OCI-LY3 (cell line): ENCODE results near the gene LMO7.
A peak's percentile ranks its signal among the peaks of the same experiment; 100 is the strongest.

Experiments
- H2AFZ ChIP-seq: fragments of 200-600, 300-600 bp; shearing (Covaris generic); 2 replicates; pipeline ENCODE4 v1.6.0; 2014; ENCODE audit warnings: antibody characterized with exemption, low read depth, low read length
- H3K27ac ChIP-seq: fragments of 200-600, 300-600 bp; sonication (generic); 2 replicates; pipeline ENCODE4 v1.5.1; 2014; ENCODE audit warnings: mild to moderate bottlenecking, low read length, moderate library complexity, mixed read lengths
- H3K27me3 ChIP-seq: fragments of 200-600, 300-600 bp; sonication (generic); 2 replicates; pipeline ENCODE4 v1.6.1; 2014; ENCODE audit warnings: low read depth, low read length, mixed read lengths
- H3K36me3 ChIP-seq: fragments of 200-600, 300-600 bp; sonication (generic); replicated peaks from 2 replicates; pipeline ENCODE3; 2014; ENCODE audit warnings: low read depth, low read length, mixed read lengths
- H3K4me1 ChIP-seq: fragments of 300-600, 200-600 bp; sonication (generic); 2 replicates; pipeline ENCODE4 v1.6.1; 2014; ENCODE audit warnings: low read length, mixed read lengths
- H3K4me2 ChIP-seq: fragments of 200-600, 300-600 bp; sonication (generic); 2 replicates; pipeline ENCODE4 v1.6.1; 2014; ENCODE audit warnings: low read length, mixed read lengths
- H3K4me3 ChIP-seq: fragments of 300-600, 200-600 bp; sonication (generic); 2 replicates; pipeline ENCODE4 v1.5.1; 2014; ENCODE audit warnings: antibody characterized with exemption, mild to moderate bottlenecking, low read length, moderate library complexity
- H3K79me2 ChIP-seq: fragments of 300-600, 200-600 bp; shearing (Covaris generic); 2 replicates; pipeline ENCODE4 v1.6.1; 2014; ENCODE audit warnings: mild to moderate bottlenecking, low read length, mixed read lengths
- H3K9ac ChIP-seq: fragments of 300-600, 200-600 bp; shearing (Covaris generic); 2 replicates; pipeline ENCODE4 v1.6.0; 2014; ENCODE audit warnings: mild to moderate bottlenecking, low read length, moderate library complexity
- H3K9me3 ChIP-seq: fragments of 200-600, 300-600 bp; shearing (Covaris generic); 2 replicates; pipeline ENCODE4 v1.6.1; 2014; ENCODE audit warnings: low read length, mixed read lengths; ENCODE audit not compliant: insufficient read depth
- H4K20me1 ChIP-seq: fragments of 200-600, 300-600 bp; sonication (generic); 2 replicates; pipeline ENCODE4 v1.6.1; 2016; ENCODE audit warnings: low read length, mixed read lengths; ENCODE audit not compliant: insufficient read depth
- CTCF ChIP-seq: fragments of 200-600, 300-600 bp; sonication (generic); IDR thresholded peaks from 2 replicates; pipeline ENCODE4 v1.5.1; 2014; ENCODE audit warnings: antibody characterized with exemption, low read length, low read depth
- EZH2phosphoT487 ChIP-seq: fragments of 200-600 bp; shearing (Covaris generic); IDR thresholded peaks from 2 replicates; pipeline ENCODE4 v1.6.1; 2018; ENCODE audit warnings: antibody characterized with exemption, mixed run types, low read depth

LMO7 gene

DNA sequence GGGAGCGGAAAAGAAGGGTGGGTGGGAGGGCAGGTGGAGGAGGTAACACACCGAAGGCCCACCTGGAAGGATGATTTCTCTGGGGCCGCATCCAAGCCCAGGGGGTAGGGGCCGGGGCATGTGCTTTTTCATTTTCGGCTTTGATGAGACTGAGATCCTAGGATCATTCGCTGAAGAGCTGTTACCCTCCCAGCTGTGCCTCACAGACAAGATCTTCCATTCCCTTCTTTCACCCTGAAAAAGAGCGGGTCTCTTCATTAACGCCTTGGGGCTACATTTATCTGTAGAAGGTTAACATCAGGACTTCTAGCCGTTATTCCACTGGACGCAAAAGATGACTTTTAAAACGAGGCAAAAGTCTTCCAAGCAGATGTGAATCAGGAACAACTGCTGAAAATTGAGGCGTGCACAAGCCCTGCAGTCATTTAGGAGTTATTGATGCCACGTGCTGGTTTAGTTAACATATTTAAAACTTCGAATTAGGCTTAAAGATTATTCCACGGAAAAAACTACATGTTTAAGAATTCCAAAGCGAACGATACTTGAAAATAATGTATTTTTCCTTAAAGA, 1.1 kb downstream of the LMO7 start:
- H2AFZ ChIP-seq, result no peak overlapping the region
- H3K9me3 ChIP-seq, result no peaks in the 10 kb centered on the region
- H3K4me1 ChIP-seq, result peaks cover 11% of the 10 kb centered on the region
- peak overlapping the region; percentile 78 for H3K4me3 ChIP-seq
- no peaks in the 10 kb centered on the region for H3K27me3 ChIP-seq
- no peaks in the 10 kb centered on the region for H4K20me1 ChIP-seq
- H3K27ac ChIP-seq, result no peak overlapping the region
- H3K79me2 ChIP-seq, result peaks cover 3% of the 10 kb centered on the region; the same call in 1 of the 2 replicates
- no peak overlapping the region for H3K9ac ChIP-seq
- peak overlapping the region; percentile 76 for H3K4me2 ChIP-seq
- no peak for TF ChIP-seq EZH2phosphoT487
- TF ChIP-seq CTCF, result no peak
- no peaks in the 10 kb centered on the region for H3K36me3 ChIP-seq

GRCh38 chr13:75639454-75639853, 3.3 kb downstream of the LMO7 start:
- TF ChIP-seq CTCF (no peak), EZH2phosphoT487 (no peak)
- Histone ChIP-seq H3K27ac (no peak overlapping the region), H3K4me3 (no peak overlapping the region), H3K36me3 (no peaks in the 10 kb centered on the region), H3K4me2 (no peak overlapping the region), H4K20me1 (no peaks in the 10 kb centered on the region), H2AFZ (no peak overlapping the region), H3K27me3 (no peaks in the 10 kb centered on the region), H3K9me3 (no peaks in the 10 kb centered on the region), H3K79me2 (peaks cover 3% of the 10 kb centered on the region; the same call in 1 of the 2 replicates), H3K9ac (no peak overlapping the region), H3K4me1 (peaks cover 11% of the 10 kb centered on the region)

- H3K9ac ChIP-seq, result no peak overlapping the region
- peaks cover 12% of the 10 kb centered on the region for H3K4me1 ChIP-seq
- no peak overlapping the region for H3K27ac ChIP-seq
- H3K4me2 ChIP-seq, result no peak overlapping the region
- peaks cover 2% of the 10 kb centered on the region for H3K36me3 ChIP-seq
- H3K9me3 ChIP-seq, result no peaks in the 10 kb centered on the region
- H3K27me3 ChIP-seq, result no peaks in the 10 kb centered on the region
- peaks cover 3% of the 10 kb centered on the region; the same call in 1 of the 2 replicates for H3K79me2 ChIP-seq
- H3K4me3 ChIP-seq, result no peak overlapping the region
- no peak for TF ChIP-seq CTCF
- TF ChIP-seq EZH2phosphoT487, result no peak
- no peaks in the 10 kb centered on the region for H4K20me1 ChIP-seq
- H2AFZ ChIP-seq, result no peak overlapping the region
Measured at GRCh38 chr13:75641026-75641425, 4.9 kb downstream of the LMO7 start.

DNA sequence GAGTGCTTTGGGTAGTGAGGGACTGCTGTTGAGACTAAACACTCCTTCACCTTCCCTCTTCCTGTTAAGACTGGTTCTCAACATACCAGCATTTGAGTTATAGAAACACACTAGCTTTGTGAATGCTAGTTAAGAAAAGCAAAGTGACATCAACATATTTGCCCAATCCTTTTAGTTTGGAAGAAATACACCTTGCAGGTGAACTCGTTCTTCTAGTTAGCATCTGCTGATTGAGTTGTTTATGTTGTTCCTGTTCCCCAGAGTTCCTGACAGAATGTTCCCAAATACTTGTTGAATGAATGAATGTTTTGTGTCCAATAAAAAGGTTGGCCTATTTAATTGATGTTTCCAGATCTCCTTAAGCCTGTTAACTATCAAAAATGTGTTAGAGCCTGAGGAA, 7.1 kb downstream of the LMO7 start:
- H3K4me2 ChIP-seq, result no peak overlapping the region
- peaks cover under 1% of the 10 kb centered on the region; the same call in 1 of the 2 replicates for H3K79me2 ChIP-seq
- peaks cover 26% of the 10 kb centered on the region for H3K4me1 ChIP-seq
- H4K20me1 ChIP-seq, result no peaks in the 10 kb centered on the region
- no peak overlapping the region for H3K9ac ChIP-seq
- TF ChIP-seq EZH2phosphoT487 (no peak), CTCF (no peak)
- no peak overlapping the region for H3K27ac ChIP-seq
- no peaks in the 10 kb centered on the region for H3K27me3 ChIP-seq
- peaks cover 5% of the 10 kb centered on the region for H3K36me3 ChIP-seq
- no peak overlapping the region for H2AFZ ChIP-seq
- H3K9me3 ChIP-seq, result no peaks in the 10 kb centered on the region
- no peak overlapping the region for H3K4me3 ChIP-seq
